Caco-2 (cell line): ENCODE measurements around the gene SEC22C. TPM values are rescaled to one million over a fixed set of nuclear protein-coding genes. Genes with fewer than 3 reads are reported as not detected.

Source experiments
- BruUV-seq: library from RNA; stranded (reverse); fragments of 400-500 nt; replicated peaks from 2 replicates; lab custom pipeline; 2021; lab: Mats Ljungman, UMichigan
- CTCF ChIA-PET: fragments of 300-600 bp; sonication (Branson Sonifier 250); formaldehyde crosslinking; loops from one replicate; lab custom pipeline; 2022; ENCODE audit warnings: antibody characterized with exemption; lab: Charles Lee
- POLR2A ChIA-PET: fragments of 300-600 bp; sonication (Branson Sonifier 250); formaldehyde crosslinking; loops from one replicate; lab custom pipeline; 2022; ENCODE audit warnings: antibody characterized with exemption; lab: Charles Lee
- DNase-seq, 2 experiments: peaks; one replicate each; pipeline versions ENCODE4 v3.0.0 to v3.0.0-alpha.2; 2020 to 2022
- H3K27me3 ChIP-seq: replicated peaks from 2 replicates; pipeline ENCODE4 v1.6.0; 2011; ENCODE audit warnings: low read length; ENCODE audit not compliant: control insufficient read depth, insufficient read depth
- H3K36me3 ChIP-seq: 2 replicates; pipeline ENCODE4 v1.5.1; 2011; ENCODE audit warnings: low read length; ENCODE audit not compliant: control insufficient read depth, insufficient read depth
- H3K4me1 ChIP-seq: fragments of 250-450 bp; sonication (Bioruptor Pico); 2 replicates; pipeline ENCODE4 v1.5.1; 2020; ENCODE audit warnings: mild to moderate bottlenecking
- H3K4me3 ChIP-seq: 2 replicates; pipeline ENCODE4 v1.5.1; 2011; ENCODE audit warnings: low read depth, mild to moderate bottlenecking, control low read depth, low read length
- H3K9me3 ChIP-seq: fragments of 250-450 bp; sonication (Bioruptor Pico); 2 replicates; pipeline ENCODE4 v1.5.1; 2020; ENCODE audit warnings: mild to moderate bottlenecking, moderate library complexity
- H3K27ac Mint-ChIP-seq: one replicate; pipeline ENCODE4 v1.8.0; 2022; ENCODE audit warnings: mixed read lengths; ENCODE audit not compliant: unreplicated experiment
- H3K27me3 Mint-ChIP-seq: one replicate; pipeline ENCODE4 v1.8.0; 2022; ENCODE audit warnings: mixed read lengths; ENCODE audit not compliant: insufficient read depth, unreplicated experiment
- H3K36me3 Mint-ChIP-seq: one replicate; pipeline ENCODE4 v1.8.0; 2022; ENCODE audit warnings: mild to moderate bottlenecking, mixed read lengths; ENCODE audit not compliant: insufficient read depth, unreplicated experiment
- H3K4me1 Mint-ChIP-seq: one replicate; pipeline ENCODE4 v1.8.0; 2022; ENCODE audit warnings: low read depth, mixed read lengths; ENCODE audit not compliant: unreplicated experiment
- H3K4me3 Mint-ChIP-seq: one replicate; pipeline ENCODE4 v1.8.0; 2022; ENCODE audit warnings: mild to moderate bottlenecking, moderate library complexity, mixed read lengths; ENCODE audit not compliant: unreplicated experiment
- H3K9me3 Mint-ChIP-seq: one replicate; pipeline ENCODE4 v1.8.0; 2022; ENCODE audit warnings: mixed read lengths; ENCODE audit not compliant: unreplicated experiment
- intact Hi-C: fragments of 100-400 bp; cut with micrococcal nuclease; formaldehyde crosslinking; loops from one replicate; pipeline ENCODE4 v1.10.0; 2022; ENCODE audit not compliant: unreplicated experiment
- total RNA-seq: library from RNA; stranded (reverse); gene quantifications from 2 replicates; pipeline ENCODE4 v1.2.3, GENCODE V29; 2022
- TF ChIP-seq, protein P1 (sequence below), 2 experiments: fragments of 200-600 bp in 1 of 2; IDR thresholded peaks; 1 replicate in 1 of 2; 2 replicates in 1 of 2; pipeline versions ENCODE4 v1.5.1 to v1.8.0; 2011 to 2022; ENCODE audit warnings: antibody characterized with exemption in 1 of 2, control low read depth in 1 of 2, inconsistent platforms in 1 of 2, low read depth in 1 of 2, low read length in 1 of 2, mild to moderate bottlenecking in 1 of 2, moderate library complexity in 1 of 2; ENCODE audit not compliant: insufficient read depth in 1 of 2, severe bottlenecking in 1 of 2, unreplicated experiment in 1 of 2

SEC22C gene
- total RNA-seq, 1 experiment from 2014 or later, result 36.4 TPM

DNA sequence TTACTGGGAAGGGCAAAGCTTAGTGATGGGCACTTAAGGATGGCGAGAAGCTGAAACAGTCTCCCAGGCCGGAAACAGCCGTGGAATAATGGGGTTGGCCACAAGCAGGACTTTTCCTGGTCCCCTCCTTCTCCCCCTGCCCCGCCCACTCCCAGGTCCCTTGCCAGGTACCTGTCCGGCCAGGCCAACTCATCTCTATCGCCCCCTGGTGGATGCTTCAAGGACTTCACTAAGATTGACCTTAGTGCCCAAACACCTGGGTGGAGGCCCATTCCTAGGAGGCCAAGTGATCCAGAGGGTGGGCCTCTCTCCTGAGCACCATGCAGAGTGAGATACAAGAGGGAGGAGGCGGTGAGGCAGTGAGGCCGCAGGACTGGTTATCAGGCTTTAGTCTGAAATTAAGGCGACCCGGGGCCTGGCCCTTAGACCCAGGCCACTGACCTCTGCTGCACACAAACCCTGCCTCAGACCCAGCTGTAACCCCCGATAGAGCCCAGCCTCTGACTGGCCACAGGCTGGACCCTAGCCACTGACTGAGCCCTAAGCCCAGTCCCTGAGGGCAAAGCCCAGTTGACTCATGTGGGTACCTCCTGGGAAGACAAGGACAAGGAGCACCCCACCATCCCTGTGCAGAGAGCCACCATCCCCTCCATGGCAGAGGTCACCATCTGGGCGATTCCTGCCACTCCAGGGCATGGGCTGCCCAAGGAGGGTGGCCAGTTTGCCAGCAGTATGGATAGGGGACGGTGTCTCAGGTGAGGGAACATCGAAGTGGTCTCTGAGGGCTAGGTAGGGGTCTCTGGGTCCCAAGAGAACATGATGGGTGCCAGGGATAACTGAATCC is 41.7 kb downstream of the SEC22C start:
- H3K9me3 Mint-ChIP-seq, result no peaks in the 10 kb centered on the region
- intact Hi-C loops, result loop anchor here (1.0 kb wide), 1 partner anchor 38 kb away; the partner anchor contains the start of gene VIPR1
- ChIA-PET CTCF (interaction anchor here (1.2 to 1.5 kb wide), 2 partner anchors 30 to 38 kb away, joined by 3 to 5 read pairs; partner anchors contain the start of gene VIPR1), POLR2A (no interaction called here)
- H3K4me3 ChIP-seq, result no peak overlapping the region
- H3K4me1 Mint-ChIP-seq, result no peaks in the 10 kb centered on the region
- TF ChIP-seq, protein P1, sequence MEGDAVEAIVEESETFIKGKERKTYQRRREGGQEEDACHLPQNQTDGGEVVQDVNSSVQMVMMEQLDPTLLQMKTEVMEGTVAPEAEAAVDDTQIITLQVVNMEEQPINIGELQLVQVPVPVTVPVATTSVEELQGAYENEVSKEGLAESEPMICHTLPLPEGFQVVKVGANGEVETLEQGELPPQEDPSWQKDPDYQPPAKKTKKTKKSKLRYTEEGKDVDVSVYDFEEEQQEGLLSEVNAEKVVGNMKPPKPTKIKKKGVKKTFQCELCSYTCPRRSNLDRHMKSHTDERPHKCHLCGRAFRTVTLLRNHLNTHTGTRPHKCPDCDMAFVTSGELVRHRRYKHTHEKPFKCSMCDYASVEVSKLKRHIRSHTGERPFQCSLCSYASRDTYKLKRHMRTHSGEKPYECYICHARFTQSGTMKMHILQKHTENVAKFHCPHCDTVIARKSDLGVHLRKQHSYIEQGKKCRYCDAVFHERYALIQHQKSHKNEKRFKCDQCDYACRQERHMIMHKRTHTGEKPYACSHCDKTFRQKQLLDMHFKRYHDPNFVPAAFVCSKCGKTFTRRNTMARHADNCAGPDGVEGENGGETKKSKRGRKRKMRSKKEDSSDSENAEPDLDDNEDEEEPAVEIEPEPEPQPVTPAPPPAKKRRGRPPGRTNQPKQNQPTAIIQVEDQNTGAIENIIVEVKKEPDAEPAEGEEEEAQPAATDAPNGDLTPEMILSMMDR (IDR thresholded peaks at IDR 0.05; ENCODE audit: insufficient read depth in 1 of 2, low read depth in 1 of 2, low read length in 1 of 2, severe bottlenecking in 1 of 2, unreplicated experiment in 1 of 2), result peak; percentile 70 to 80
- BruUV-seq, result no TSS peak
- no peaks in the 10 kb centered on the region for H3K27me3 ChIP-seq
- no peaks in the 10 kb centered on the region for H3K36me3 ChIP-seq
- no peaks in the 10 kb centered on the region for H3K9me3 ChIP-seq
- H3K4me3 Mint-ChIP-seq, result no peak overlapping the region
- no peak overlapping the region for H3K27ac Mint-ChIP-seq
- no peaks in the 10 kb centered on the region for H3K27me3 Mint-ChIP-seq
- H3K36me3 Mint-ChIP-seq, result peaks cover 6% of the 10 kb centered on the region
- no peaks in the 10 kb centered on the region for H3K4me1 ChIP-seq
- DNase-seq, result peak; percentile 84 to 87

DNA sequence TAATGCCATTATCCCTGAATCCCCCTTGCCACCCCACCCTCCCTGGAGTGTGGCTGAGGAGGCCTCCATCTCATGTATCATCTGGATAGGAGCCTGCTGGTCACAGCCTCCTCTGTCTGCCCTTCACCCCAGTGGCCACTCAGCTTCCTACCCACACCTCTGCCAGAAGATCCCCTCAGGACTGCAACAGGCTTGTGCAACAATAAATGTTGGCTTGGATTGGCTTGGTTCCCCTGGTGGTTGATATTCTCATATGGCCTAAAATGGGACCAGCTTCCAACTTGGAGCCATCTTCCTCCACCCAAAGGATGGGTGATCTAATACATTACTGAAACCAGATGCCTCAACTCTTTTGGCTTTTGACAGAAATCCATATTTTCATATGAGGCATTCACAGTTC is 44.4 kb downstream of the SEC22C start:
- H3K4me3 ChIP-seq, result no peak overlapping the region
- no peaks in the 10 kb centered on the region for H3K9me3 ChIP-seq
- no peak overlapping the region for H3K4me3 Mint-ChIP-seq
- H3K36me3 ChIP-seq, result no peaks in the 10 kb centered on the region
- ChIA-PET CTCF (interaction anchor here (2.6 kb wide), 1 partner anchor 35 kb away, joined by 39 read pairs; the partner anchor contains the start of gene VIPR1), POLR2A (no interaction called here)
- peak in 1 of 2 experiments; percentile 14 for DNase-seq
- no peaks in the 10 kb centered on the region for H3K27me3 Mint-ChIP-seq
- peaks cover 7% of the 10 kb centered on the region for H3K4me1 Mint-ChIP-seq
- H3K27me3 ChIP-seq, result no peaks in the 10 kb centered on the region
- H3K9me3 Mint-ChIP-seq, result no peaks in the 10 kb centered on the region
- BruUV-seq, result no TSS peak
- intact Hi-C loops, result no loop called here
- TF ChIP-seq, protein P1 (IDR thresholded peaks at IDR 0.05; ENCODE audit: insufficient read depth in 1 of 2, low read depth in 1 of 2, low read length in 1 of 2, severe bottlenecking in 1 of 2, unreplicated experiment in 1 of 2), result no peak
- no peak overlapping the region for H3K27ac Mint-ChIP-seq
- peaks cover 6% of the 10 kb centered on the region for H3K36me3 Mint-ChIP-seq
- no peaks in the 10 kb centered on the region for H3K4me1 ChIP-seq

DNA sequence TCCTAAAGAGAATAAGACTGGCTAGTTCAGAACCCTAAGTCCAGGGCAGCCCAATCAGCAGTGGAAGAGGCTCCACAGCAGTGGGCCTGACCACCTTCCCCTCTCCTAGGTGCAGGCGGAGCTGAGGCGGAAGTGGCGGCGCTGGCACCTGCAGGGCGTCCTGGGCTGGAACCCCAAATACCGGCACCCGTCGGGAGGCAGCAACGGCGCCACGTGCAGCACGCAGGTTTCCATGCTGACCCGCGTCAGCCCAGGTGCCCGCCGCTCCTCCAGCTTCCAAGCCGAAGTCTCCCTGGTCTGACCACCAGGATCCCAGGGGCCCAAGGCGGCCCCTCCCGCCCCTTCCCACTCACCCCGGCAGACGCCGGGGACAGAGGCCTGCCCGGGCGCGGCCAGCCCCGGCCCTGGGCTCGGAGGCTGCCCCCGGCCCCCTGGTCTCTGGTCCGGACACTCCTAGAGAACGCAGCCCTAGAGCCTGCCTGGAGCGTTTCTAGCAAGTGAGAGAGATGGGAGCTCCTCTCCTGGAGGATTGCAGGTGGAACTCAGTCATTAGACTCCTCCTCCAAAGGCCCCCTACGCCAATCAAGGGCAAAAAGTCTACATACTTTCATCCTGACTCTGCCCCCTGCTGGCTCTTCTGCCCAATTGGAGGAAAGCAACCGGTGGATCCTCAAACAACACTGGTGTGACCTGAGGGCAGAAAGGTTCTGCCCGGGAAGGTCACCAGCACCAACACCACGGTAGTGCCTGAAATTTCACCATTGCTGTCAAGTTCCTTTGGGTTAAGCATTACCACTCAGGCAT is 45.6 kb downstream of the SEC22C start:
- Histone ChIP-seq H3K27me3 (no peaks in the 10 kb centered on the region), H3K9me3 (no peaks in the 10 kb centered on the region), H3K36me3 (no peaks in the 10 kb centered on the region), H3K4me3 (no peak overlapping the region), H3K4me1 (no peaks in the 10 kb centered on the region)
- peak; percentile 62 to 71 for DNase-seq
- ChIA-PET POLR2A (interaction anchor here (0.6 to 1.0 kb wide), 2 partner anchors 34 to 240 kb away, joined by 3 to 4 read pairs; no protein-coding TSS in a partner anchor), CTCF (interaction anchor here (0.7 to 2.6 kb wide), 6 partner anchors 9 to 262 kb away, joined by 3 to 39 read pairs (median 5); partner anchors contain the start of gene VIPR1)
- H3K4me3 Mint-ChIP-seq, result no peak overlapping the region
- H3K36me3 Mint-ChIP-seq, result peaks cover 6% of the 10 kb centered on the region
- TF ChIP-seq, protein P1 (IDR thresholded peaks at IDR 0.05; ENCODE audit: insufficient read depth in 1 of 2, low read depth in 1 of 2, low read length in 1 of 2, severe bottlenecking in 1 of 2, unreplicated experiment in 1 of 2), result peak; percentile 25 to 60
- H3K27ac Mint-ChIP-seq, result no peak overlapping the region
- peaks cover 7% of the 10 kb centered on the region for H3K4me1 Mint-ChIP-seq
- H3K9me3 Mint-ChIP-seq, result no peaks in the 10 kb centered on the region
- H3K27me3 Mint-ChIP-seq, result no peaks in the 10 kb centered on the region
- BruUV-seq, result no TSS peak
- intact Hi-C loops, result loop anchor here (1.0 kb wide), 2 partner anchors 29 to 34 kb away; partner anchors contain the start of gene VIPR1
